Measurements from ENCODE around the gene SPDEF. TPM values are rescaled to one million over a fixed set of nuclear protein-coding genes. Genes with fewer than 3 reads are reported as not detected.

The SPDEF gene
- total and polyA plus RNA-seq, 2 donors (not counting 1 experiment from before 2014, with no cell fraction given): under 0.01 to 0.03 TPM

GRCh38 chr6:34549804-34550202, 6.3 kb downstream of the SPDEF start:
- Histone ChIP-seq H3K9ac (ENCODE audit: insufficient read depth, low read length) (no peak overlapping the region), H3K27me3 (ENCODE audit: control insufficient read depth, insufficient read depth, low read length) (no peaks in the 10 kb centered on the region), H3K4me2 (ENCODE audit: extremely low read depth, insufficient read depth, low read length) (no peak overlapping the region), H3K9me3 (ENCODE audit: control insufficient read depth, insufficient read depth, low read depth, low read length) (no peaks in the 10 kb centered on the region), H4K20me1 (ENCODE audit: control insufficient read depth, extremely low read depth, insufficient read depth, low read length) (no peaks in the 10 kb centered on the region), H3K4me1 (ENCODE audit: control insufficient read depth, extremely low read depth, insufficient read depth, low read length) (no peaks in the 10 kb centered on the region), H2AFZ (ENCODE audit: low read length) (no peak overlapping the region), H3K36me3 (ENCODE audit: control insufficient read depth, insufficient read depth, low read length) (no peaks in the 10 kb centered on the region), H3K79me2 (ENCODE audit: control insufficient read depth, insufficient read depth, low read length) (no peaks in the 10 kb centered on the region), H3K4me3 (replicated peaks in 1 of 4; ENCODE audit: control extremely low read depth in 1 of 4, insufficient read depth in 1 of 4, low read depth in 3 of 4, low read length in 4 of 4) (no peak overlapping the region), H3K27ac (ENCODE audit: insufficient read depth, low read length) (no peak overlapping the region)
- TF ChIP-seq EZH2 (IDR thresholded peaks at IDR 0.05; ENCODE audit: low read length, missing control alignments) (no peak), CTCF (conservative IDR thresholded peaks at IDR 0.05 in 1 of 2, IDR thresholded peaks at IDR 0.05 in 1 of 2; ENCODE audit: low read depth in 1 of 2, low read length in 2 of 2) (no peak)
- no peak for DNase-seq (ENCODE audit: low read depth in 2 of 2)

GRCh38 chr6:34549026-34549803, 6.9 kb downstream of the SPDEF start:
- H3K4me2 ChIP-seq (ENCODE audit: extremely low read depth, insufficient read depth, low read length): no peak overlapping the region
- no peaks in the 10 kb centered on the region for H3K79me2 ChIP-seq (ENCODE audit: control insufficient read depth, insufficient read depth, low read length)
- no peak overlapping the region for H3K27ac ChIP-seq (ENCODE audit: insufficient read depth, low read length)
- no peak overlapping the region for H3K9ac ChIP-seq (ENCODE audit: insufficient read depth, low read length)
- H2AFZ ChIP-seq (ENCODE audit: low read length): no peak overlapping the region
- H3K4me3 ChIP-seq (replicated peaks in 1 of 4; ENCODE audit: control extremely low read depth in 1 of 4, insufficient read depth in 1 of 4, low read depth in 3 of 4, low read length in 4 of 4): no peak overlapping the region
- H3K36me3 ChIP-seq (ENCODE audit: control insufficient read depth, insufficient read depth, low read length): no peaks in the 10 kb centered on the region
- H3K4me1 ChIP-seq (ENCODE audit: control insufficient read depth, extremely low read depth, insufficient read depth, low read length): no peaks in the 10 kb centered on the region
- H3K9me3 ChIP-seq (ENCODE audit: control insufficient read depth, insufficient read depth, low read depth, low read length): no peaks in the 10 kb centered on the region
- TF ChIP-seq EZH2 (IDR thresholded peaks at IDR 0.05; ENCODE audit: low read length, missing control alignments) (no peak), CTCF (conservative IDR thresholded peaks at IDR 0.05 in 1 of 2, IDR thresholded peaks at IDR 0.05 in 1 of 2; ENCODE audit: low read depth in 1 of 2, low read length in 2 of 2) (no peak)
- H4K20me1 ChIP-seq (ENCODE audit: control insufficient read depth, extremely low read depth, insufficient read depth, low read length): no peaks in the 10 kb centered on the region
- DNase-seq (ENCODE audit: low read depth in 2 of 2): no peak
- H3K27me3 ChIP-seq (ENCODE audit: control insufficient read depth, insufficient read depth, low read length): no peaks in the 10 kb centered on the region

- H4K20me1 ChIP-seq (ENCODE audit: control insufficient read depth, extremely low read depth, insufficient read depth, low read length): no peaks in the 10 kb centered on the region
- no peak overlapping the region for H3K27ac ChIP-seq (ENCODE audit: insufficient read depth, low read length)
- H2AFZ ChIP-seq (ENCODE audit: low read length): no peak overlapping the region
- H3K9ac ChIP-seq (ENCODE audit: insufficient read depth, low read length): no peak overlapping the region
- no peaks in the 10 kb centered on the region for H3K4me1 ChIP-seq (ENCODE audit: control insufficient read depth, extremely low read depth, insufficient read depth, low read length)
- H3K4me2 ChIP-seq (ENCODE audit: extremely low read depth, insufficient read depth, low read length): no peak overlapping the region
- no peak overlapping the region for H3K4me3 ChIP-seq (replicated peaks in 1 of 4; ENCODE audit: control extremely low read depth in 1 of 4, insufficient read depth in 1 of 4, low read depth in 3 of 4, low read length in 4 of 4)
- no peaks in the 10 kb centered on the region for H3K9me3 ChIP-seq (ENCODE audit: control insufficient read depth, insufficient read depth, low read depth, low read length)
- no peak for TF ChIP-seq EZH2 (IDR thresholded peaks at IDR 0.05; ENCODE audit: low read length, missing control alignments)
- no peak for TF ChIP-seq CTCF (conservative IDR thresholded peaks at IDR 0.05 in 1 of 2, IDR thresholded peaks at IDR 0.05 in 1 of 2; ENCODE audit: low read depth in 1 of 2, low read length in 2 of 2)
- DNase-seq (ENCODE audit: low read depth in 2 of 2): no peak
- no peaks in the 10 kb centered on the region for H3K79me2 ChIP-seq (ENCODE audit: control insufficient read depth, insufficient read depth, low read length)
- no peaks in the 10 kb centered on the region for H3K27me3 ChIP-seq (ENCODE audit: control insufficient read depth, insufficient read depth, low read length)
- H3K36me3 ChIP-seq (ENCODE audit: control insufficient read depth, insufficient read depth, low read length): no peaks in the 10 kb centered on the region
These were observed 8.2 kb downstream of the SPDEF start for GRCh38 chr6:34547701-34548644.

Measured in fibroblast of lung (primary cell).